Right cardiac atrium (tissue), 5 donors: ENCODE data around the gene SURF4. TPM values are rescaled to one million over a fixed set of nuclear protein-coding genes. Genes with fewer than 3 reads are reported as not detected.
"Not testable (repeated sequence)": the region's sequence is repeated elsewhere in the genome, so short reads cannot be mapped to it uniquely, and the experiment has no call there.

Source experiments
- ATAC-seq, 2 donors: fragments of 200-7000 bp; cut with Tn5 transposase; one replicate each; pipeline versions ENCODE4 v1.8.0 to v1.9.1; 2020; ENCODE audit warnings: moderate library complexity in 2 of 2, mild to moderate bottlenecking in 1 of 2
- DNase-seq, 3 donors: peaks; one replicate each; pipeline ENCODE4 v3.0.0-alpha.2; 2020
- H3K27ac ChIP-seq: one replicate; pipeline ENCODE4 v1.5.1; 2013; ENCODE audit warnings: mild to moderate bottlenecking, low read length, control low read depth, moderate library complexity
- H3K27me3 ChIP-seq: one replicate; pipeline ENCODE4 v1.6.1; 2013; ENCODE audit not compliant: control insufficient read depth, insufficient read depth
- H3K4me1 ChIP-seq: one replicate; pipeline ENCODE4 v1.6.1; 2013; ENCODE audit warnings: low read length; ENCODE audit not compliant: control insufficient read depth, insufficient read depth
- H3K4me3 ChIP-seq: one replicate; pipeline ENCODE4 v1.5.1; 2013; ENCODE audit warnings: low read length, control low read depth
- H3K9me3 ChIP-seq: one replicate; pipeline ENCODE4 v1.6.1; 2013; ENCODE audit warnings: low read length; ENCODE audit not compliant: control insufficient read depth
- WGBS: extraction: QIAGEN DNeasy Blood & Tissue Kit; methylation state at CpG from one replicate; pipeline ENCODE4 v1.1.7; 2013; 5-methylcytosine and 5-hydroxymethylcytosine counted together
- intact Hi-C, 4 donors: fragments of 100-400 bp; cut with DNase I; formaldehyde crosslinking; loops; one replicate each; pipeline versions ENCODE4 v1.11.0 to v1.14.0; 2022 to 2023
- polyA plus RNA-seq: library from polyadenylated mRNA; stranded (reverse); fragments of 200-250 nt; gene quantifications from one replicate; pipeline ENCODE4 v1.2.3, GENCODE V29; 2013
- total RNA-seq, 4 donors: library from RNA; stranded (reverse); fragmentation: NEBNext Ultra II Directional; extraction: Animal tissue kit (Norgen Biotek cat#: 25700); gene quantifications; one replicate each; pipeline ENCODE4 v1.2.1, GENCODE V29; 2021
- donor health status: healthy with polysubstance abuse.
- donor health status: DM: no; HTN: yes; CAD: no.
- donor health status: DM: no; HTN: no; CAD: no.
- donor health status: DM: no; HTN: yes; CAD: no; lungs with severe emphysema.
- donor health status: DM: yes; HTN: yes; CAD: no.

The SURF4 gene
- total and polyA plus RNA-seq, 5 donors: 67.2 to 129 (median 90.4) TPM

- Histone ChIP-seq H3K9me3 (no peaks in the 10 kb centered on the region), H3K27ac (no peak overlapping the region), H3K27me3 (no peaks in the 10 kb centered on the region), H3K4me3 (no peak overlapping the region), H3K4me1 (no peaks in the 10 kb centered on the region)
- DNase-seq (peak in 1 of 3 donors; percentile 29), ATAC-seq (no peak)
- WGBS: 87% methylated on average over 17 of the region's 17 CpGs
- intact Hi-C loops: no loop called here
Measured at GRCh38 chr9:133384736-133385321, 9.0 kb upstream of the SURF4 start.

- intact Hi-C loops: no loop called here
- no peaks in the 10 kb centered on the region for H3K27me3 ChIP-seq
- no peak for ATAC-seq
- H3K4me1 ChIP-seq: no peaks in the 10 kb centered on the region
- no peak for DNase-seq
- H3K27ac ChIP-seq: no peak overlapping the region
- no peaks in the 10 kb centered on the region for H3K9me3 ChIP-seq
- 96% methylated on average over 3 of the region's 3 CpGs for WGBS
- no peak overlapping the region for H3K4me3 ChIP-seq
Measured at GRCh38 chr9:133383438-133383837, 7.6 kb upstream of the SURF4 start.

DNA sequence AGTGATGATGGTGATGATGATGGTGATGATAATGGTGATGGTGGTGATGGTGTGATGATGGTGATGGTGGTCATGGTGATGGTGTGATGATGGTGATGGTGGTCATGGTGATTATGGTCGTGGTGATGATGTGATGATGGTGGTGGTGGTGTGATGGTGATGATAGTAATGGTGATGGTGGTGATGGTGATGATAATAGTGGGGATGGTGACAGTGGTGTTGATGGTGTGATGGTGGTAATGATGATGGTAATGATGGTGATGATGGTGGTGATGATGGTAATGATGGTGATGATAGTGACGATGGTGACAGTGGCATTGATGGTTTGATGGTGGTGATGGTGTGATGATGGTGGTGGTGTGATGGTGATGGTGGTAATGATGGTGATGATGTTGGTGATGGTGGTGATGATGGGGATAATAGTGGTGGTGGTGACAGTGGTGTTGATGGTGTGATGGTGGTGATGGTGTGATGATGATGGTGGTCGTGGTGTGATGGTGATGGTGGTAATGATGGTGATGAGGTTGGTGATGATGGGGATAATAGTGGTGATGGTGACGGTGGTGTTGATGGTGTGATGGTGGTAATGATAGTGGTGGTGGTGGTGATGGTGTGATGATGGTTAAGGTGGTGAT, 6.8 kb upstream of the SURF4 start:
- Histone ChIP-seq H3K4me3 (no peak overlapping the region), H3K9me3 (no peaks in the 10 kb centered on the region), H3K27me3 (no peaks in the 10 kb centered on the region), H3K27ac (no peak overlapping the region), H3K4me1 (no peaks in the 10 kb centered on the region)
- DNase-seq (peak in 1 of 3 donors; percentile 2), ATAC-seq (no peak)
- intact Hi-C loops: no loop called here
- WGBS: 92% methylated on average over 4 of the region's 4 CpGs

DNA sequence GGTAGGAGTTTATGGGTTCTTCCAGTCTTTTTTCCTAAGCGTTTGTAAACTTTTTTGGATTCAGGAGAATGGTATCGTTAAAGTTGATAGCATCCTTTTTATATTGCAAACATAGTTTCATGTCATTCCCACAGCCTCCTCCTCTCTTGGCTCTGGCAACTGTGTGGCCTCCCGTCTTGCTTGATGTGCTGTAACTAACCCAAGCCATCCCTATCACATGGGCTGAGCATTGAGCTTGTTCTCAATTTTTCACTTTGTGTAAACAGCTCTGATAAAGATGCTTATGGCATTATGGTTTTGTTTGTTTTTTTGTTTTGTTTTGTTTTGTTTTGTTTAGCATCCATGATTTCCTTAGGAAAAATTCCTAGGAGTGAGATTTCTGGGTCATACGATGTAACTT, 4.9 kb upstream of the SURF4 start:
- H3K4me1 ChIP-seq: no peaks in the 10 kb centered on the region
- no peaks in the 10 kb centered on the region for H3K9me3 ChIP-seq
- H3K4me3 ChIP-seq: no peak overlapping the region
- intact Hi-C loops: no loop called here
- WGBS: 69% methylated on average over 4 of the region's 4 CpGs
- H3K27me3 ChIP-seq: no peaks in the 10 kb centered on the region
- no peak for DNase-seq
- ATAC-seq: no peak
- H3K27ac ChIP-seq: no peak overlapping the region

DNA sequence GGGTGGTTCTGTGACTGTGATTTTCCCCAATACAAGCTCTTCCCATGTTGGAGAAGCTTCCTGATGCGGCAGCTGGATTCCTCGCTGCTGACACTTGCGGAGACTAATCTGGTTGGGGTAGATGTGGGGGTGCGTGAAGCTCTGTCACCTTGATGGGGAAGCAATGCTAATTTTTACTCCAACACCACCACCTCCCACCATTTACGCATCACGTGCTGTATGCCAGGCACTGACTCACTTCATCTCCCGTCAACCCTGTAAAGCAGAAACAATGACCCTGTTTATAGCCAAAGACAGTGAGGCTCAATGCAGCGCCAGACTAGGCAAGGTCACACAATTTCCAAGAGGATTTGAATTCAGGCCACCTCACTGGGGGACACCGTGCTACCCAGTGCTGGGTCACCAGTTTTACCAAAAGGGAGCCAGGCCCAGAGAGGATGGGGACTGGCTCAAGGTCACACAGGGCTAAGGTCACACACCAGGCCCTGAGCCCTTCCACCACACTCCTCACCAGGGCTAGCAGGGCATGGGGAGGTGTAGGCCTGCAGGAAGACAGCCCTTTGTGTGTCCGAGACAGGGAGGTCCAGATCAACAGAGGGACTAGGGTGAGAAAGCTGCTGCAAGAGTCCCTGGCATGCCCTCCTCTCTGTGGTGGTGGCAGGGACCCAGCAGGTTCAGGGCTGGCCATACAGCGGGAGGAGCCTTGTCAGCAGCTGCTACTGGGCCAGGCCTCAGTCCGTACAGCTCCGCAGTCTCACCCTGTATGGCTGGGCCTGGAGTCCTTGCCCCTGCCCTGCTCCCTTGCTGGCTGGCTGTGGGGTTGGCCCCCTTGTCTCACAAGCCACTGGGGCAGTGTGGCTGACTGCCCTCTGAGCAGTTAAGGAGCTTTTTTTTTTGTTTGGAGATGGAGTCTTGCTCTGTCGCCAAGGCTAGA, 3.6 kb upstream of the SURF4 start:
- Histone ChIP-seq H3K9me3 (no peaks in the 10 kb centered on the region), H3K4me1 (no peaks in the 10 kb centered on the region), H3K27me3 (no peaks in the 10 kb centered on the region), H3K27ac (no peak overlapping the region), H3K4me3 (no peak overlapping the region)
- intact Hi-C loops: no loop called here
- peak in 1 of 3 donors; percentile 24 for DNase-seq
- ATAC-seq: no peak
- 87% methylated on average over 14 of the region's 14 CpGs for WGBS

- Histone ChIP-seq H3K4me3 (no peak overlapping the region), H3K4me1 (no peaks in the 10 kb centered on the region), H3K27me3 (no peaks in the 10 kb centered on the region), H3K27ac (no peak overlapping the region), H3K9me3 (no peaks in the 10 kb centered on the region)
- intact Hi-C loops: no loop called here
- peak in 1 of 3 donors; percentile 32 for DNase-seq
- 83% methylated on average over 1 of the region's 1 CpG for WGBS
- no peak for ATAC-seq
Measured at GRCh38 chr9:133378408-133378962, 2.6 kb upstream of the SURF4 start.

DNA sequence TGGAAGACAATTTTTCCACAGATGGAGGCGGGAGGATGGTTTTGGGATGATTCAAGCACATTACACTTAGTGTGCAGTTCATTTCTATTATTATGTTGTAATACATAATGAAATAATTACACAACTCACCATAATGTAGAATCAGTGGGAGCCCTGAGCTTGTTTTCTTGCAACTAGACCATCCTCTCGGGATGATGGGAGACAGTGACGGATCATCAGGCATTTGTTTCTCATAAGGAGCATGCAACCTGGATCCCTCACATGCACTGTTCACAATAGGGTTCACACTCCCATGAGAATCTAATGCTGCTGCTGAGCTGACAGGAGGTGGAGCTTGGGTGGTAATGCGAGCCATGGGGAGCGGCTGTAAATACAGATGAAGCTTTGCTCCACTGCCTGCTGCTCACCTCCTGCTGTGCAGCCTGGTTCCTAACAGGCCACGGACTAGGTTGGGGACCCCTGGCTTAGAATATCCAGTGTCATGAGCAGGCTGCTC, 1.9 kb upstream of the SURF4 start:
- intact Hi-C loops: no loop called here
- no peaks in the 10 kb centered on the region for H3K9me3 ChIP-seq

DNA sequence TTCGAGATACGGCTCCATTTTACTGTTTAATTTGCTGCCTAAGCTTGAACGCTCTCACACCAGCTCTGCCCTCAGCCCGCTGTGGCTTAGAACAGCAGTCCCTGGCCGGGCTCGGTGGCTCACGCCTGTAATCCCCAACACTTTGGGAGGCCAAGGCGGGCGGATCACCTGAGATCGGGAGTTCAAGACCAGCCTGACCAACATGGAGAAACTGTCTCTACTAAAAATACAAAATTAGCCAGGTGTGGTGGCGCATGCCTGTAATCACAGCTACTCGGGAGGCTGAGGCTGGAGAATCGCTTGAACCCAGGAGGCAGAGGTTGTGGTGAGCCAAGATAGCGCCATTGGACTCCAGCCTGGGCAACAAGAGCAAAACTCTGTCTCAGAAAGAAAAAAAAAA, 1.4 kb upstream of the SURF4 start:
- ATAC-seq: not testable (repeated sequence)

More for the DNA sequence above, 1.9 kb upstream of the SURF4 start:
- ATAC-seq (no peak), DNase-seq (no peak)
- H3K27ac ChIP-seq: no peak overlapping the region
- H3K4me1 ChIP-seq: peaks cover 4% of the 10 kb centered on the region
- no peak overlapping the region for H3K4me3 ChIP-seq
- H3K27me3 ChIP-seq: no peaks in the 10 kb centered on the region
- WGBS: 76% methylated on average over 6 of the region's 6 CpGs

DNA sequence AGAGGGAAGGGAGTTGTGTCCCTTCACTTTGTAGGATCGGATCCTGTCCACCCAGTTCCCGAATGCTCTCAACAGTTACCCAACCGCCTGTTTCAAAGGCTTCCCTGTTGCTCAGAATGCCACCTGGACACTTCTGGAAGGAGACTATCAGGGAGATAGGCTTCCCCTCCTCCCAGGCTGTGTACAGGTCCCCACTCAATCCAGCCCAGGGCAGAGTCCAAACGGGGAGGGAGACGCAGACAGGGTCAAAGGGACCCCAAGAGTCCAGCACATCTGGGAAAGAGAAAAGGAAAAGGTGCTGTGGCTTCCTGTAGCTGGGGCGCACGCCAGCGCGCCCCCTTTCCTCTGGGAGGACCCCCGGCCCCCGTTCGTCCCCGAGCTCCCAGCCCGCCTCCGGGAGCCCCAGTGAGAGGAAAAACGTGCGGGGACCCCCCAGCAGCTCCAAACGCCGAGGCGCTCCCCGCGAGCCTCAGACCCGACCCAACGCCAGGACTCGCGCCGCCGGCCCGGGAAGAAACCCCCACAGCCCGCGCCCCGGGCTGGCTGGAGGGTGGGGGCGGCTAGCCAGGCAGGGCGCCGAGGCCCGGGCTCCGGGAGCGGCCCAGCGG, 640 bp downstream of the SURF4 start:
- Histone ChIP-seq H3K4me3 (peak overlapping the region; percentile 97), H3K4me1 (peaks cover 19% of the 10 kb centered on the region), H3K9me3 (no peaks in the 10 kb centered on the region), H3K27me3 (no peaks in the 10 kb centered on the region), H3K27ac (peak overlapping the region; percentile 77)
- intact Hi-C loops: no loop called here
- ATAC-seq (peak in 1 of 2 donors; percentile 2), DNase-seq (peak in 2 of 3 donors; percentile 45 to 66)
- under 1% methylated on average over 39 of the region's 39 CpGs for WGBS

More for the DNA sequence above, 1.4 kb upstream of the SURF4 start:
- H3K9me3 ChIP-seq, intact Hi-C loops, H3K4me1 ChIP-seq, H3K27ac ChIP-seq, H3K27me3 ChIP-seq, H3K4me3 ChIP-seq, DNase-seq: not testable (repeated sequence)
- 93% methylated on average over 14 of the region's 14 CpGs for WGBS

DNA sequence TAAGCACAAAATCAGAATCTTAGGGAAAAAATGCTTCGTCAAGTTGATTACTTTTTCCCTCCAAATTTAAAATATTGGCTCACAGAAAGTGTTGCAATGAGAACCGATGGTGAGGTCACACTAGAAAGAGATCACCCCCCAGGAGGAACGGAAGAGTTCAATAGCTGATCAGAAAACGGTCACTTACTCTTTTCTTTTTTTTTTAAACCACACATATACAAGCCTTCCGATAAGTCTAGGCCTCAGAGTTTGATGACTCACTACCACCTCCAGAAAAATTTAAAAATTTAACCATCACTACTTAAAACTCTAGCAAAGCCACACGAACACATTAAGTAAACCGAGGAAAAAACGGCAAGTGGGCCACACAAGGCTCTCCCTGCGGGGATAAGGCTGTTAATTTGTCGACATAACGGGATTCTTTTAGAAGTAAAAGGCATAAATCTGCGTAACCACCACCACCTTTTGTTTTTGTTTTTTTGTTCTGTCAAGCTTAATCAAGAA, 1.2 kb downstream of the SURF4 start:
- ATAC-seq: no peak
- peaks cover 19% of the 10 kb centered on the region for H3K4me1 ChIP-seq
- H3K27me3 ChIP-seq: no peaks in the 10 kb centered on the region
- H3K9me3 ChIP-seq: no peaks in the 10 kb centered on the region
- peak overlapping the region; percentile 97 for H3K4me3 ChIP-seq
- intact Hi-C loops: no loop called here
- no peak overlapping the region for H3K27ac ChIP-seq
- no peak for DNase-seq
- WGBS: 14% methylated on average over 12 of the region's 12 CpGs
